MM.1S (cell line): ENCODE measurements around the gene FOXN1.

Experiments used
- DNase-seq: peaks from one replicate; pipeline ENCODE4 v3.0.0-alpha.2; 2015
- H2AFZ ChIP-seq: fragments of 300-600 bp; sonication (generic); 2 replicates; pipeline ENCODE4 v1.6.0; 2016; ENCODE audit warnings: antibody characterized with exemption, low read length
- H3F3A ChIP-seq: fragments of 300-600 bp; sonication (generic); 2 replicates; pipeline ENCODE4 v1.6.1; 2016; ENCODE audit warnings: mild to moderate bottlenecking, antibody characterized with exemption, low read length, moderate library complexity, mixed read lengths; ENCODE audit not compliant: insufficient read depth
- H3K27ac ChIP-seq: fragments of 300-600 bp; sonication (generic); 2 replicates; pipeline ENCODE4 v1.5.1; 2016; ENCODE audit warnings: mild to moderate bottlenecking, low read length
- H3K27me3 ChIP-seq: fragments of 300-600 bp; sonication (generic); replicated peaks from 2 replicates; pipeline ENCODE4 v1.6.0; 2016; ENCODE audit warnings: low read length; ENCODE audit not compliant: insufficient read depth
- H3K36me3 ChIP-seq: fragments of 300-600 bp; sonication (generic); replicated peaks from 2 replicates; pipeline ENCODE4 v1.6.1; 2016; ENCODE audit warnings: mild to moderate bottlenecking, low read length, mixed read lengths; ENCODE audit not compliant: insufficient read depth
- H3K4me1 ChIP-seq: fragments of 300-600 bp; sonication (generic); 2 replicates; pipeline ENCODE4 v1.6.1; 2016; ENCODE audit warnings: low read length, mixed read lengths
- H3K4me2 ChIP-seq: fragments of 300-600 bp; sonication (generic); 2 replicates; pipeline ENCODE4 v1.6.0; 2016; ENCODE audit warnings: low read depth, low read length
- H3K4me3 ChIP-seq: fragments of 300-600 bp; sonication (generic); 2 replicates; pipeline ENCODE4 v1.5.1; 2016; ENCODE audit warnings: low read length, mixed read lengths
- H3K79me2 ChIP-seq: fragments of 300-600 bp; sonication (generic); 2 replicates; pipeline ENCODE4 v1.6.1; 2016; ENCODE audit warnings: mixed run types, low read length, mixed read lengths
- H3K9ac ChIP-seq: fragments of 300-600 bp; sonication (generic); 2 replicates; pipeline ENCODE4 v1.6.1; 2016; ENCODE audit warnings: low read length, mixed read lengths
- H3K9me2 ChIP-seq: fragments of 300-600 bp; sonication (generic); replicated peaks from 2 replicates; pipeline ENCODE4 v1.6.1; 2016; ENCODE audit warnings: mild to moderate bottlenecking, low read length, mixed read lengths; ENCODE audit not compliant: insufficient read depth
- H3K9me3 ChIP-seq: fragments of 300-600 bp; sonication (generic); replicated peaks from 2 replicates; pipeline ENCODE4 v1.6.1; 2016; ENCODE audit warnings: mild to moderate bottlenecking, low read length, mixed read lengths; ENCODE audit not compliant: insufficient read depth
- H4K20me1 ChIP-seq: fragments of 300-600 bp; sonication (generic); 2 replicates; pipeline ENCODE4 v1.6.1; 2016; ENCODE audit warnings: mild to moderate bottlenecking, low read length, moderate library complexity, mixed read lengths; ENCODE audit not compliant: insufficient read depth
- CTCF ChIP-seq: fragments of 300-600 bp; sonication (generic); IDR thresholded peaks from 2 replicates; pipeline ENCODE4 v1.5.1; 2016; ENCODE audit warnings: antibody characterized with exemption, low read length, mixed read lengths
- EZH2 ChIP-seq: fragments of 300-600 bp; sonication (generic); optimal IDR thresholded peaks from 2 replicates; pipeline ENCODE3; 2017; ENCODE audit warnings: low read depth, mild to moderate bottlenecking, antibody characterized with exemption, low read length, mixed read lengths
- EZH2phosphoT487 ChIP-seq: fragments of 300-600 bp; sonication (generic); IDR thresholded peaks from 2 replicates; pipeline ENCODE4 v1.6.1; 2018; ENCODE audit warnings: antibody characterized with exemption, low read length

The FOXN1 gene

GRCh38 chr17:28473542-28473941 is 32.6 kb upstream of the FOXN1 start, which contains the start of gene SLC13A2:
SLC13A2 (plus strand) TSS chr17:28473644; CDS start chr17:28473713, 69 bp downstream.
- H4K20me1 ChIP-seq, result no peaks in the 10 kb centered on the region
- no peak for TF ChIP-seq CTCF
- TF ChIP-seq EZH2, result no peak
- no peak for TF ChIP-seq EZH2phosphoT487
- H3K36me3 ChIP-seq, result no peaks in the 10 kb centered on the region
- H3K9me2 ChIP-seq, result no peaks in the 10 kb centered on the region
- H3K27me3 ChIP-seq, result peaks cover 6% of the 10 kb centered on the region; the same call in 1 of the 2 replicates
- no peak within 1 kb of the TSS for H3K4me3 ChIP-seq
- no peaks in the 10 kb centered on the region for H3K9me3 ChIP-seq
- H3F3A ChIP-seq, result peaks cover 5% of the 10 kb centered on the region; the same call in 1 of the 2 replicates
- no peak within 1 kb of the TSS for H3K27ac ChIP-seq
- H3K9ac ChIP-seq, result no peak within 1 kb of the TSS
- DNase-seq, result no peak
- H2AFZ ChIP-seq, result no peak within 1 kb of the TSS
- no peaks in the 10 kb centered on the region for H3K4me1 ChIP-seq
- no peak within 1 kb of the TSS for H3K4me2 ChIP-seq
- H3K79me2 ChIP-seq, result no peaks in the 10 kb centered on the region

GRCh38 chr17:28474111-28474531 is 32.0 kb upstream of the FOXN1 start:
- Histone ChIP-seq H3K9me3 (no peaks in the 10 kb centered on the region), H3K79me2 (no peaks in the 10 kb centered on the region), H3K4me2 (no peak overlapping the region), H4K20me1 (no peaks in the 10 kb centered on the region), H3K4me1 (no peaks in the 10 kb centered on the region), H3K9me2 (no peaks in the 10 kb centered on the region), H3K27me3 (peaks cover 6% of the 10 kb centered on the region; the same call in 1 of the 2 replicates), H3K4me3 (no peak overlapping the region), H2AFZ (no peak overlapping the region), H3K36me3 (no peaks in the 10 kb centered on the region), H3F3A (no peaks in the 10 kb centered on the region), H3K9ac (no peak overlapping the region), H3K27ac (no peak overlapping the region)
- TF ChIP-seq CTCF, result no peak
- TF ChIP-seq EZH2, result no peak
- no peak for TF ChIP-seq EZH2phosphoT487
- DNase-seq, result no peak

- H3K9ac ChIP-seq, result no peak overlapping the region
- H3K9me3 ChIP-seq, result no peaks in the 10 kb centered on the region
- no peak overlapping the region for H3K27ac ChIP-seq
- H3K36me3 ChIP-seq, result no peaks in the 10 kb centered on the region
- H3F3A ChIP-seq, result no peaks in the 10 kb centered on the region
- no peaks in the 10 kb centered on the region for H4K20me1 ChIP-seq
- no peak overlapping the region for H3K4me3 ChIP-seq
- no peaks in the 10 kb centered on the region; the same call in 1 of the 2 replicates for H3K27me3 ChIP-seq
- no peak overlapping the region for H3K4me2 ChIP-seq
- no peak for DNase-seq
- H2AFZ ChIP-seq, result no peak overlapping the region
- no peaks in the 10 kb centered on the region for H3K4me1 ChIP-seq
- no peaks in the 10 kb centered on the region for H3K79me2 ChIP-seq
- TF ChIP-seq CTCF (no peak), EZH2 (no peak), EZH2phosphoT487 (no peak)
- no peaks in the 10 kb centered on the region for H3K9me2 ChIP-seq
Observed at GRCh38 chr17:28475151-28475900, 30.8 kb upstream of the FOXN1 start.
